Tibial nerve (tissue), 3 donors: ENCODE results near the gene ANAPC7.
"Not testable (repeated sequence)": the region's sequence is repeated elsewhere in the genome, so short reads cannot be mapped to it uniquely, and the experiment has no call there.

Experiments
- CTCF ChIP-seq, 5 experiments: fragments of 200-600 bp in 3 of 5; fragments of 450-650 bp in 2 of 5; sonication (generic) in 3 of 5; IDR thresholded peaks; one replicate each; pipeline ENCODE4 v1.5.1; 2016 to 2019; ENCODE audit warnings: antibody characterized with exemption in 5 of 5, mild to moderate bottlenecking in 3 of 5, moderate library complexity in 2 of 5
- POLR2A ChIP-seq, 2 donors: fragments of 450-650 bp; IDR thresholded peaks; one replicate each; pipeline ENCODE4 v1.6.1; 2017; ENCODE audit warnings: antibody characterized with exemption in 2 of 2, mild to moderate bottlenecking in 2 of 2, moderate library complexity in 2 of 2

GRCh38 chr12:110378131-110378790 lies 25.2 kb downstream of the ANAPC7 start:
- TF ChIP-seq CTCF, POLR2A (IDR thresholded peaks at IDR 0.05): not testable (repeated sequence)
